Astrocyte of the spinal cord (primary cell): Measurements from ENCODE around the gene PDE8A.

ENCODE experiments used
- DNase-seq: peaks from one replicate; pipeline ENCODE4 v3.0.0; 2011; ENCODE audit warnings: low read depth, low spot score
- H3K4me3 ChIP-seq: 2 replicates; pipeline ENCODE4 v1.5.1; 2011; ENCODE audit warnings: low read depth, mild to moderate bottlenecking, low read length, moderate library complexity
- in situ Hi-C: cut with HindIII; loops from 2 replicates; pipeline ENCODE4 v1.10.0; 2017; ENCODE audit warnings: low sequenced_read_pairs
- TF ChIP-seq, protein P1 (sequence below): IDR thresholded peaks from 2 replicates; pipeline ENCODE4 v1.5.1; 2012; ENCODE audit warnings: low read depth, mild to moderate bottlenecking, low read length, inconsistent platforms

Gene PDE8A

GRCh38 chr15:84944311-84944710, 37.3 kb upstream of the PDE8A start:
- TF ChIP-seq, protein P1, sequence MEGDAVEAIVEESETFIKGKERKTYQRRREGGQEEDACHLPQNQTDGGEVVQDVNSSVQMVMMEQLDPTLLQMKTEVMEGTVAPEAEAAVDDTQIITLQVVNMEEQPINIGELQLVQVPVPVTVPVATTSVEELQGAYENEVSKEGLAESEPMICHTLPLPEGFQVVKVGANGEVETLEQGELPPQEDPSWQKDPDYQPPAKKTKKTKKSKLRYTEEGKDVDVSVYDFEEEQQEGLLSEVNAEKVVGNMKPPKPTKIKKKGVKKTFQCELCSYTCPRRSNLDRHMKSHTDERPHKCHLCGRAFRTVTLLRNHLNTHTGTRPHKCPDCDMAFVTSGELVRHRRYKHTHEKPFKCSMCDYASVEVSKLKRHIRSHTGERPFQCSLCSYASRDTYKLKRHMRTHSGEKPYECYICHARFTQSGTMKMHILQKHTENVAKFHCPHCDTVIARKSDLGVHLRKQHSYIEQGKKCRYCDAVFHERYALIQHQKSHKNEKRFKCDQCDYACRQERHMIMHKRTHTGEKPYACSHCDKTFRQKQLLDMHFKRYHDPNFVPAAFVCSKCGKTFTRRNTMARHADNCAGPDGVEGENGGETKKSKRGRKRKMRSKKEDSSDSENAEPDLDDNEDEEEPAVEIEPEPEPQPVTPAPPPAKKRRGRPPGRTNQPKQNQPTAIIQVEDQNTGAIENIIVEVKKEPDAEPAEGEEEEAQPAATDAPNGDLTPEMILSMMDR, result no peak
- no peak for DNase-seq
- in situ Hi-C loops, result no loop called here
- H3K4me3 ChIP-seq, result no peak overlapping the region

DNA sequence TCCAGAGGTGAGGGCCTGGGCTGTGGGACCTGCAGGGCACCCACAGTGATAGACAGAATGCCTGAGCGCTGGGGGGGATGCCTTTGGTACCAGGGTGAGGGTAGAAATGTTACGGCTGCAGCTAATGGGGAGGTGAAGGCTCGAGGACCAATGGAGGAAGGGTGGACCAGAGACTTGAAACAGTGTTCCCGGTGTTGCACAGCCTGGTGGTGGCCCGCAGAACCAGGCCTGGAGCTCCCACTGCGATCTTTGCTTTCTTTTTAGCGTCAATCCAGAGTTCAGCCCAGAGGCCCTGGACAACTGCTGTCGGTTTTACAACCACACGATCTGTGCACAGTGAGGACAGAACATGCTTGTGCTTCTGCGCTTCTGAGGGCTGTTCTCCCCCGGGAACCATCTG, 36.8 kb upstream of the PDE8A start:
- TF ChIP-seq, protein P1, result no peak
- DNase-seq, result no peak
- H3K4me3 ChIP-seq, result no peak overlapping the region
- in situ Hi-C loops, result no loop called here

DNA sequence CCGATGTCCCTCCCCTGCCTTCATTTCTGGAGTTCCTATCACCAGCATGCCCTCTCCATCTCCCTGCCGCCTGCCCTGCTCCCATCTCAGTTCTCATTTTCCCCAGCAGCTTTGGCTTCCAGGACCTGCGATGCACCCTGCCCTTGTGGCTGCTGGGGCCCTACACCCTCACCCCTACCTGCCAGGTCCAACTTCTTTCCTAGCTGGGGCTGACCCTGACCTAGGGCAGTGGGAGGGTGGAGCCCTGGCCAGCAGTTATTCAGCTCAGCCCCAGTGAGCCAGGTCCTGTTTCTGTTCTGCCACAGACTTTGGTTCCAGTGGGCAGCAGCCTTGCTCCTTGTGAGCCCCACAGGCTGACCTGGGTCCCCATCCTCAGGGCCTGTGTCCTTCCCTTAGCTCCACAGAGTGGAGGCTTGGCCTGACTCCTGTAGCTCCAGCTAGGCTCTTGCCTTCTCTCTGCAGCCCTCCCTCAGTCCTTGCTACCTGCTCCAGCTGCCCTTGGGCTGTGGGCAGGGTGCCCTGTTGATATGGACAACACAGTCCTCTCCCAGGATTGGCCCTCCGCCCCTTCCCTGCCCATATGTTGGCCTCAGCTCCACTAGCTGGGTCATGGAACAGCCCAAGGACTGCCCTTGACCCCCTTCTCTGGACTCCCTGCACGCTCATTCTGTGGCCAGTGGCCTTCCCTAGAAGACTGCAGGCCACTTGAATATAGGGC, 34.7 kb upstream of the PDE8A start:
- TF ChIP-seq, protein P1, result no peak
- in situ Hi-C loops, result no loop called here
- no peak overlapping the region for H3K4me3 ChIP-seq
- no peak for DNase-seq

DNA sequence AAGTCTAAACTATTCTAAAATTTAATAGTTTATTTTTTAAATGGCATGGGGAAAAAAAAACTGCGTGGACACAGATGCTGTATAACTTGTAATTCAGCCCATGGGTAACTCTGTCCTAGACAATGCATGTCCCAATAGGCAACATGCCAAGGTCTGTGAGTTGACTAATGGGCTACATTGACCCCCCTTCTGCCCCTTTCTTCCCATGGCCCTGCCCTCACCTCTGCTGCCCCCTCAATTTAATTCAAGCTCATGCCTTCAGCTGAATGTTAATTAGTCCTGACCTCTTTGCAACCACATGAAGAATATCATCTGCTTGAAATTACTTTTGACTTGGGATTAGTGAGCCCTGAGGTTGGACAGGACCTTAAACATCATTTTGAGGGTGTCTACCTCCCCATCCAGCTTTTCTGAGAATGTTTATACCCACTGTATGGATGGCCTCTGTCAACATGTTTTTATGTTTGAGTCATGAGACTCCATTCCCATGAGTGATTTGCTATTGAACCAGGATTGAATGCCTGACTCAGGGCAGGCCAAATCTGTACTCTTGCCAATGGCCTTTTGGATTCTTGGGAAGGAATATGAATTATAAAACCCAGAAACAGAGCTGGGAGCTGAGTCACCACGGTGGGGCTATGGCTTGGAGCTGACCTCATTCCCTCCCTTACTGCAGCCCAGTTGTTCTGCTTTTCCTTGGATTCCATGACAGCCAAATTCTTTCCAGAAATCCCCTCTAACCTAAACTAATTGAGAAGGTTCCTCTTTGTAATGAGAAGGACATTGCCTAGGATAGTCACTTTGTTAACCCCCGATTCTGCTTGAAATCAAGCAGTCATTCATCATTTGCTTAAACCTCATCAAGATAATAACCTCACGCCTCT, 33.5 kb upstream of the PDE8A start:
- TF ChIP-seq, protein P1, result no peak
- DNase-seq, result peak; percentile 91
- H3K4me3 ChIP-seq, result no peak overlapping the region
- in situ Hi-C loops, result no loop called here

GRCh38 chr15:84949043-84949442, 32.6 kb upstream of the PDE8A start:
- TF ChIP-seq, protein P1, result no peak
- DNase-seq, result peak; percentile 62
- no peak overlapping the region for H3K4me3 ChIP-seq
- in situ Hi-C loops, result no loop called here

- DNase-seq, result no peak
- TF ChIP-seq, protein P1, result no peak
- in situ Hi-C loops, result no loop called here
- H3K4me3 ChIP-seq, result no peak overlapping the region
These were observed 31.6 kb upstream of the PDE8A start for GRCh38 chr15:84949845-84950569.
